Type B pancreatic cell (in vitro differentiated cells): ENCODE data around the gene PBXIP1. TPM values are rescaled to one million over a fixed set of nuclear protein-coding genes. Genes with fewer than 3 reads are reported as not detected.
"Not testable (repeated sequence)": the region's sequence is repeated elsewhere in the genome, so short reads cannot be mapped to it uniquely, and the experiment has no call there.

Experiments
- DNase-seq: peaks from one replicate; pipeline ENCODE4 v3.0.0; 2021; ENCODE audit warnings: mixed read lengths; ENCODE audit not compliant: unreplicated experiment; ENCODE audit errors: extremely low spot score
- H3K27ac Mint-ChIP-seq: 2 replicates; pipeline ENCODE4 v1.8.0; 2021; ENCODE audit warnings: mild to moderate bottlenecking, mixed read lengths
- H3K27me3 Mint-ChIP-seq: 2 replicates; pipeline ENCODE4 v1.8.0; 2021; ENCODE audit warnings: mixed read lengths
- H3K36me3 Mint-ChIP-seq: 2 replicates; pipeline ENCODE4 v1.8.0; 2021; ENCODE audit warnings: mixed read lengths
- H3K4me1 Mint-ChIP-seq: one replicate; pipeline ENCODE4 v1.8.0; 2021; ENCODE audit warnings: mixed read lengths; ENCODE audit not compliant: unreplicated experiment
- H3K4me3 Mint-ChIP-seq: 2 replicates; pipeline ENCODE4 v1.8.0; 2021; ENCODE audit warnings: mild to moderate bottlenecking, mixed read lengths
- H3K9me3 Mint-ChIP-seq: 2 replicates; pipeline ENCODE4 v1.8.0; 2021; ENCODE audit warnings: mixed read lengths
- total RNA-seq: library from RNA; stranded (reverse); gene quantifications from 2 replicates; pipeline ENCODE4 v1.2.1, GENCODE V29; 2021; ENCODE audit warnings: low replicate concordance
- TF ChIP-seq, protein P1 (sequence below): fragments of 200-600 bp; sonication (generic); conservative IDR thresholded peaks from 2 replicates; pipeline ENCODE4 v1.5.0; 2021; ENCODE audit warnings: antibody characterized with exemption, mild to moderate bottlenecking

PBXIP1 gene
- total RNA-seq, 1 donor from 2014 or later = 57.3 TPM

DNA sequence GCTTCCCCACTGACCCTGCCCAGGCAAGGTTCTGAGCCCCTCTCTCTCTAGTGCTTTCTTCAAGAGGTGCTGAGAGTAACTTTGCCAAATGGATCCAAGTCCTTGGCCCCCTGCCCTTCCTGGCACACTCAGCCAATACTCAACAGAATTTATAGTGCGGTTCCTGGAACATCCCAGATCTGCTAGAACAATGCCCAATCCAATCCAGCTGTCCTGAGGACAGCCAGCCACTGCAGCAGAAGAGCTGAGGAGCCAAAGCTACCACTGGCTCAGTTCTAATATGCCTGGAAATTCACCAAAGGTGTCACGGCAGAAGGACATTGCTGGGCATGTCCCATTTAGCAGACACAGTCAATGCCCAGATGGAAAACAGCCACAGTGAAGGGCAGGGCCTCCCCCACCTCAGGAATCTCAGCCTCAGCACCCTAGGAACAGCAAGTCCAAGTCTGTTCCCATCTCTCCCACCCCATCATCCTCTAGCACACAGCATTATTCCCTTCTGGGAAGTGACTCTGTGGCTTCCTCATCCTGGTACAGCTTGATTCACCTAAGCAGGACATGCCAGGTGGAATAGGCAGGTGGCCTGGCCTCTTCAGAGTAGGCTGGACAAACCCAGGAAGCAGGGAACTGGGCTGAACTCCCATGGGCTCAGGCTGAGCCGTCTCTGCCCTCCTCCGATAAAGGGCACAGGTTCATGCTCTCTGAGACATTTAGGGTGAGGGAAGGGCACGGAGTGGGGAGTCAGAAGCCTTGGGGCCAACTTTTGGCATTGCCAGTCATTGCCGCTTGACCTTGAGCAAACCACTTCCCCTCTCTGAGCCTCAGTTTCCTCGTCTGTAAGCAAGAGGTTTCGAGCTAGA is 44.0 kb downstream of the PBXIP1 start:
- Mint-ChIP-seq H3K4me1 (no peaks in the 10 kb centered on the region), H3K4me3 (no peak overlapping the region), H3K36me3 (peaks cover 6% of the 10 kb centered on the region), H3K27me3 (no peaks in the 10 kb centered on the region), H3K9me3 (peaks cover 12% of the 10 kb centered on the region), H3K27ac (no peak overlapping the region)
- TF ChIP-seq, protein P1, sequence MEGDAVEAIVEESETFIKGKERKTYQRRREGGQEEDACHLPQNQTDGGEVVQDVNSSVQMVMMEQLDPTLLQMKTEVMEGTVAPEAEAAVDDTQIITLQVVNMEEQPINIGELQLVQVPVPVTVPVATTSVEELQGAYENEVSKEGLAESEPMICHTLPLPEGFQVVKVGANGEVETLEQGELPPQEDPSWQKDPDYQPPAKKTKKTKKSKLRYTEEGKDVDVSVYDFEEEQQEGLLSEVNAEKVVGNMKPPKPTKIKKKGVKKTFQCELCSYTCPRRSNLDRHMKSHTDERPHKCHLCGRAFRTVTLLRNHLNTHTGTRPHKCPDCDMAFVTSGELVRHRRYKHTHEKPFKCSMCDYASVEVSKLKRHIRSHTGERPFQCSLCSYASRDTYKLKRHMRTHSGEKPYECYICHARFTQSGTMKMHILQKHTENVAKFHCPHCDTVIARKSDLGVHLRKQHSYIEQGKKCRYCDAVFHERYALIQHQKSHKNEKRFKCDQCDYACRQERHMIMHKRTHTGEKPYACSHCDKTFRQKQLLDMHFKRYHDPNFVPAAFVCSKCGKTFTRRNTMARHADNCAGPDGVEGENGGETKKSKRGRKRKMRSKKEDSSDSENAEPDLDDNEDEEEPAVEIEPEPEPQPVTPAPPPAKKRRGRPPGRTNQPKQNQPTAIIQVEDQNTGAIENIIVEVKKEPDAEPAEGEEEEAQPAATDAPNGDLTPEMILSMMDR = no peak
- no peak for DNase-seq

DNA sequence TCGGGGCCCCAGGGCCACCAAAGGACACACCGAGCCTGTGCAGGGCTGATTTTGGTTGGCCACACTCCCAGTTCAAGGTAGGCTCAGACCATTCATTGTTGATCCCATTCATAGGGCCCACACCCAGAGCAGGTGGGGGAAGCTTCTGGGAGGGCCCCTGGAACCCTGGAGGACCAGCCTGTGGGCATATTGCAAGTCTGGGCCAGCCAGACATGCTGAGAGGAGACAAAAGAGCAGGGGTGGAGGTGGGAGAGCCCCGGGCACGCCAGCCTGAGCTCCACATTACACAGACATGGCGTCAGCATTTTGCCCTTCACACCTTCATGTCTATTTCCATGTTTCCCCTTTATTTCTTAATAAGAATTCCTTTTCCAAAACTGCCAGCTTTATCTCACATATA is 45.0 kb downstream of the PBXIP1 start:
- no peak overlapping the region for H3K4me3 Mint-ChIP-seq
- H3K36me3 Mint-ChIP-seq = no peaks in the 10 kb centered on the region
- no peak overlapping the region for H3K27ac Mint-ChIP-seq
- no peak for DNase-seq
- peaks cover 5% of the 10 kb centered on the region for H3K9me3 Mint-ChIP-seq
- H3K27me3 Mint-ChIP-seq = no peaks in the 10 kb centered on the region
- TF ChIP-seq, protein P1 = no peak
- no peaks in the 10 kb centered on the region for H3K4me1 Mint-ChIP-seq

DNA sequence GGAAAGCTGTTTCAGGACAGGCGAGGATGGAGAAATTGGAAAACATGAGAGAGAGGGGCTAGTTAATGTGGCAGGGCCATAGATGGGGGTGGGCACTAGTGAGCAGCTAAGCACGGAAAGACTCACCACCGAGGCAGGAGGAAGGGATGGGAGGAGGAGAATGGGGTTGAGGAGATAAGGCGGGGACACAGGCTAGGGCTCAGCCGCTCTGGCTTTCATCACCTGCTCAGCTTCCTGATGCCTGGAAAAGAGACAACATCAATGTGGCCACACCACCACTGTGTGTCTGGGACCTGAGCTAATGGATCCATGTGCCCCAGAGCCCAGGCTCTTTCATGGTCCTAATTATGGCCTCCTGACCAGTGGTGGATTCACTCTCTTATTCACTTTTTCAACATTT is 47.0 kb downstream of the PBXIP1 start:
- no peaks in the 10 kb centered on the region for H3K27me3 Mint-ChIP-seq
- no peak overlapping the region for H3K27ac Mint-ChIP-seq
- TF ChIP-seq, protein P1 = no peak
- no peaks in the 10 kb centered on the region for H3K36me3 Mint-ChIP-seq
- no peak overlapping the region for H3K4me3 Mint-ChIP-seq
- H3K4me1 Mint-ChIP-seq = no peaks in the 10 kb centered on the region
- peaks cover 5% of the 10 kb centered on the region for H3K9me3 Mint-ChIP-seq
- DNase-seq = no peak

DNA sequence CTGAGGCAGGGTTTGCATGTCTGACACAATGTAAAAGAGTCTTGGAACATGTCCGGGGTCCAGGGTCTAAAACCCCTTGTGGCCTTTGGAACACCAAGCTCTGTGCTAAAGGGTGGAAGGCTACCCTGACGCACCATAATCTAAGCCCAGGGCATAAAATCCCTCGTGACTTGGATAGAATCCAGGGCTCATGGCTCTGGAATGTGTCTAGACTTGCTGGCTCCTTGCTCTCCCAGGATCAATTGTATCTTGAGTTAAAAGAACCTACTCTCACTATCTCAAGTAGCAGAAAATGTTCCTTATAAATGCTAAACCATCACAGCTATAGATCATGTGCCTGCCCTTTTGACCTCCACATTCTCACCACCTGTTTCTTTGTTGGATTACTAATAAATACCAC is 47.8 kb downstream of the PBXIP1 start:
- not testable (repeated sequence) for H3K9me3 Mint-ChIP-seq, H3K27ac Mint-ChIP-seq, H3K4me1 Mint-ChIP-seq, H3K27me3 Mint-ChIP-seq, H3K36me3 Mint-ChIP-seq, DNase-seq, H3K4me3 Mint-ChIP-seq

DNA sequence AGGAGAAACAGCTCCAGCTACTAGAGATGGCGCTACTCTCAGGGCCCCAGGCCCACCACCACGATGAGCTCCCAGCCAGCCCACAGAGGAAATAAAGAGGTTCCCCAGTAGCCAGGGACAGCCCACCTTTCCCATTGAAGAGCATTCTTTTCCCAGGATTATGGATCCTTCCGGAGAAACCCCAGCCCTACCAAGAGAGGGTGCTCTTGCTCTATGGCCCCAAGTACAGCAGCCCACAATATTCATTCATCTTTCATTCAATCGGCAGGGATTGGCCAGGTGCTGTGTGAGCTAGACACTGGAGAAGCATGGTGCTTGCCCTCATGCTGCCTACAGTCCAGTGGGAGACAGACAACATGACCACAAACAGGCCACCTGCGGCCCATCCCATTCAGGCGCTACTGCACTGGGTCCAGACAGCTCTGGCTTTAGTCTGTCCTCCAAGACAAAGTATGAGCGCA is 49.2 kb downstream of the PBXIP1 start:
- no peaks in the 10 kb centered on the region for H3K27me3 Mint-ChIP-seq
- no peak overlapping the region for H3K27ac Mint-ChIP-seq
- TF ChIP-seq, protein P1 = peak; percentile 14
- H3K4me1 Mint-ChIP-seq = no peaks in the 10 kb centered on the region
- no peak for DNase-seq
- peaks cover 5% of the 10 kb centered on the region for H3K9me3 Mint-ChIP-seq
- H3K36me3 Mint-ChIP-seq = no peaks in the 10 kb centered on the region
- H3K4me3 Mint-ChIP-seq = no peak overlapping the region

DNA sequence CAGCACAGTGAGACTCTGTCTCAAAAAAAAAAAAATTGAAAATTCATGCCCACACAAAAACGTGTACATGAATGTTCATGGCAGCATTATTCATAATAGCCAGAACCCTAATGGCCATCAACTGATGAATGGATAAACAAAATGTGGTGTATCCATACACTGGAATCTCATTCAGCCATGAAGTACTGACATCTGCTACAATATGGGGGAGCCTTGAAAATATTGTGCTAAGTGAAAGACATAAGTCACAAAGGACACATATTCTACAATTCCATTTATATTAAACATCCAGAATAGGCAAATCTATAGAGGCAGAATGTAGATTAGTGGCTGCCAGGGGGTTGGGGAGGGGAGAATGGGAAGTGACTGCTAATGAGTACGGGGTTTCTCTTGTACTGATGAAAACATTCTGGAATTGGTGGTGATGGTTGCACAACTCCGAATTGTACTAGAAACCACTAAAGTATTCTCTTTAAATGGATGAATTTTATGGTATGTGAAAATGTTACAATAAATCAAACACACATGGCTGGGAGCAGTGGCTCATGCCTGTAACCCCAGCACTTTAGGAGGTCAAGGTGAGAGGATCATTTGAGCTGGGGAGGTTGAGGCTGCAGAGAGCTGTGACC is 52.8 kb downstream of the PBXIP1 start:
- peaks cover 3% of the 10 kb centered on the region for H3K27me3 Mint-ChIP-seq
- TF ChIP-seq, protein P1 = no peak
- no peaks in the 10 kb centered on the region for H3K36me3 Mint-ChIP-seq
- H3K9me3 Mint-ChIP-seq = peaks cover 5% of the 10 kb centered on the region
- no peak for DNase-seq
- H3K4me1 Mint-ChIP-seq = no peaks in the 10 kb centered on the region
- H3K27ac Mint-ChIP-seq = no peak overlapping the region
- no peak overlapping the region for H3K4me3 Mint-ChIP-seq
